ENCODE data around the gene SEC16A. TPM values are rescaled to one million over a fixed set of nuclear protein-coding genes. Genes with fewer than 3 reads are reported as not detected.

The SEC16A gene
- total and polyA plus RNA-seq, 8 donors, result 51.2 to 79.5 (median 61.3) TPM

GRCh38 chr9:136527131-136527530, 44.3 kb upstream of the SEC16A start:
- intact Hi-C loops (cut with DNase I), result no loop called here
- H3K4me1 ChIP-seq, result peaks cover 51 to 100% of the 10 kb centered on the region in 2 donors
- TF ChIP-seq, protein P1, sequence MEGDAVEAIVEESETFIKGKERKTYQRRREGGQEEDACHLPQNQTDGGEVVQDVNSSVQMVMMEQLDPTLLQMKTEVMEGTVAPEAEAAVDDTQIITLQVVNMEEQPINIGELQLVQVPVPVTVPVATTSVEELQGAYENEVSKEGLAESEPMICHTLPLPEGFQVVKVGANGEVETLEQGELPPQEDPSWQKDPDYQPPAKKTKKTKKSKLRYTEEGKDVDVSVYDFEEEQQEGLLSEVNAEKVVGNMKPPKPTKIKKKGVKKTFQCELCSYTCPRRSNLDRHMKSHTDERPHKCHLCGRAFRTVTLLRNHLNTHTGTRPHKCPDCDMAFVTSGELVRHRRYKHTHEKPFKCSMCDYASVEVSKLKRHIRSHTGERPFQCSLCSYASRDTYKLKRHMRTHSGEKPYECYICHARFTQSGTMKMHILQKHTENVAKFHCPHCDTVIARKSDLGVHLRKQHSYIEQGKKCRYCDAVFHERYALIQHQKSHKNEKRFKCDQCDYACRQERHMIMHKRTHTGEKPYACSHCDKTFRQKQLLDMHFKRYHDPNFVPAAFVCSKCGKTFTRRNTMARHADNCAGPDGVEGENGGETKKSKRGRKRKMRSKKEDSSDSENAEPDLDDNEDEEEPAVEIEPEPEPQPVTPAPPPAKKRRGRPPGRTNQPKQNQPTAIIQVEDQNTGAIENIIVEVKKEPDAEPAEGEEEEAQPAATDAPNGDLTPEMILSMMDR (IDR thresholded peaks at IDR 0.05), result no peak
- DNase-seq (no peak), ATAC-seq (no peak)
- H3K27ac ChIP-seq, result peak overlapping the region; percentile 39 to 46
- H3K27me3 ChIP-seq, result no peaks in the 10 kb centered on the region
- H3K9me3 ChIP-seq, result no peaks in the 10 kb centered on the region
- H3K4me3 ChIP-seq, result no peak overlapping the region
- peaks cover 0 to 26% of the 10 kb centered on the region in 2 donors for H3K36me3 ChIP-seq

- no peak overlapping the region for H3K4me3 ChIP-seq
Observed at GRCh38 chr9:136526625-136527066, 43.8 kb upstream of the SEC16A start.

GRCh38 chr9:136525841-136526499, 43.1 kb upstream of the SEC16A start:
- peaks cover 53 to 100% of the 10 kb centered on the region in 2 donors for H3K4me1 ChIP-seq
- DNase-seq (peak in 1 of 4 donors; percentile 55), ATAC-seq (peak; percentile 50)
- no peak overlapping the region for H3K4me3 ChIP-seq
- peaks cover 0 to 28% of the 10 kb centered on the region in 2 donors for H3K36me3 ChIP-seq
- peak overlapping the region; percentile 56 to 84 for H3K27ac ChIP-seq
- TF ChIP-seq, protein P1 (IDR thresholded peaks at IDR 0.05), result no peak
- no peaks in the 10 kb centered on the region for H3K9me3 ChIP-seq
- intact Hi-C loops (cut with DNase I), result no loop called here
- no peaks in the 10 kb centered on the region for H3K27me3 ChIP-seq

More at GRCh38 chr9:136526625-136527066, 43.8 kb upstream of the SEC16A start:
- TF ChIP-seq, protein P1 (IDR thresholded peaks at IDR 0.05), result no peak
- ATAC-seq (no peak), DNase-seq (no peak)
- peaks cover 0 to 27% of the 10 kb centered on the region in 2 donors for H3K36me3 ChIP-seq
- H3K9me3 ChIP-seq, result no peaks in the 10 kb centered on the region
- peaks cover 49 to 100% of the 10 kb centered on the region in 2 donors for H3K4me1 ChIP-seq
- H3K27ac ChIP-seq, result peak overlapping the region; percentile 13 to 62
- intact Hi-C loops (cut with DNase I), result no loop called here
- no peaks in the 10 kb centered on the region for H3K27me3 ChIP-seq

DNA sequence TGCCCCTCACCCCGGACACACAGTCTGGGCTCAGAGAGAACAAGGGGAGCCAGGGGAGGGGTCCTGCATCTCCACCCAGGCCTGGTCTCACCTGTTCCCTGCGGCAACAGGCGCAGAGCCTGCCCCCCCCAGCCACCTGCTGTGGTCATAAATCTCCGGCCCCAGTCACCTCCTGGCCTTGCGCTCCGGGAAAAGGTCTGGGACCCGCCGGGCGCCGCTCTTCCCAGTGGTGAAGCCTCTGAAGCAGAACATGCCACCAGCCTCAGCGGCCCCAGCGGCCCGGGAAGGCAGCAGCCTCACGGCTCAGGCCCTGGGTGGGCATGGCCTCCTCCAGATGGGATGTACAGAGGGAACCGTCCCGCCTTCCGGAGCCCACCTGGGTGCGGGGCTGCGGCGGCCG, 42.4 kb upstream of the SEC16A start:
- TF ChIP-seq, protein P1 (IDR thresholded peaks at IDR 0.05), result no peak
- no peaks in the 10 kb centered on the region for H3K9me3 ChIP-seq
- intact Hi-C loops (cut with DNase I), result no loop called here
- no peaks in the 10 kb centered on the region for H3K27me3 ChIP-seq
- H3K4me1 ChIP-seq, result peaks cover 48 to 100% of the 10 kb centered on the region in 2 donors
- peak overlapping the region; percentile 75 to 84 for H3K27ac ChIP-seq
- no peak overlapping the region for H3K4me3 ChIP-seq
- H3K36me3 ChIP-seq, result peaks cover 0 to 30% of the 10 kb centered on the region in 2 donors
- DNase-seq (no peak), ATAC-seq (no peak)

DNA sequence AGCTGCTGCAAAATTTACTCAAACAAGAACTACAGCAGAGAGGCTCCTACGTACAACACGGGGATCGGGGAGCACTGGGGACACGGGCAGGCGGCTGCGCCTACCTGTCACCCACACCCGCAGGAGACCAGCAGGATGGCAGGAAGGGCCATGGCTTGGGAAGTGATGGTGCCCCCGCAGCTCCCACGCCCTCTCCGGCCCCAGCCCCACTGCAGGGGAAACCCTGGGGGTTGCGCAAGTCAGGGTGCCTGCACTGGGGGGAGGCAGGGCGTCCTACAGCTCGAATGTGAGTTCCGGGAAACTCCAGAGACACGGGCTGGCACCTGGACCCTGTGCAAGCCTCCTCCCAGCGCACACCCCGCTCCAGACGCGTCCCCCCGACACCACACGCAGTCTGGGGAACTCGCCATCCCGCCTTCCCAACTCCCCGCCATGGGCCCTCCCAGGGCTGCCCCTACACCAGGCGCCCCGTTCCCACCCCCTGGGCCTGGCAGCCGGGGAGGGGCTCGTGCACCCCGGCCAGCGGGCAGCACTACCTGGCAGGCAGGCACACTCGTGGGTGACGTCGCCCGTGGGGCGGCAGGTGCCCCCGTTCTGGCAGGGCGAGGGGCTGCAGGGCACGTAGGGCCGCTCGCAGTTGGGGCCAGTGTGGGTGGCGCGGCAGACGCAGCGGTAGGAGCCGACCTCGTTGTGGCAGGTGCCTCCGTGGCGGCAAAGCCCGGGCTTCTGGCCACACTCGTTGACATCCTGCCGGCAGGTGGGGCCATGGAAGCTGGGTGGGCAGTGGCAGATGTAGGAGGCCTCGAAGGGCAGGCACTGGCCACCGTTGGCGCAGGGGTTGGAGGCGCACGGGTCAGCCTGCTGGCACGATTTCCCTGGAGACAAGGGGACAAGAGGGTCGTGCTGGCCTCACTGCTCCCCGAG, 39.7 kb upstream of the SEC16A start:
- ATAC-seq, result peak; percentile 8
- Histone ChIP-seq H3K4me1 (peaks cover 32 to 86% of the 10 kb centered on the region in 2 donors), H3K4me3 (peak overlapping the region in 1 of 2 donors; percentile 23), H3K9me3 (no peaks in the 10 kb centered on the region), H3K27me3 (no peaks in the 10 kb centered on the region), H3K27ac (peak overlapping the region; percentile 78 to 84), H3K36me3 (peaks cover 0 to 56% of the 10 kb centered on the region in 2 donors)
- intact Hi-C loops (cut with DNase I), result no loop called here
- TF ChIP-seq, protein P1 (IDR thresholded peaks at IDR 0.05), result no peak
- peak in 2 of 4 donors; percentile 80 to 90 for DNase-seq

All from left lung (tissue), 10 donors.